ENCODE measurements around the gene C1orf53.
"Not testable (repeated sequence)": the region's sequence is repeated elsewhere in the genome, so short reads cannot be mapped to it uniquely, and the experiment has no call there.

Gene C1orf53

GRCh38 chr1:197939159-197939980, 36.9 kb downstream of the C1orf53 start:
- no CpG with 5 or more reads among the region's 6 CpGs for WGBS (ENCODE audit: insufficient coverage, insufficient read length)
- H3K9me3 ChIP-seq (ENCODE audit: control insufficient read depth, insufficient read depth, low read length); H3K36me3 ChIP-seq (ENCODE audit: control insufficient read depth, insufficient read depth, low read length); DNase-seq (ENCODE audit: low read depth, low spot score); H3K27me3 ChIP-seq (ENCODE audit: control insufficient read depth, insufficient read depth, low read length); H3K4me1 ChIP-seq (ENCODE audit: control insufficient read depth, insufficient read depth, low read length); H3K27ac ChIP-seq (ENCODE audit: low read length); H3K4me3 ChIP-seq (ENCODE audit: low read length): not testable (repeated sequence)

- no CpG with 5 or more reads among the region's 2 CpGs for WGBS (ENCODE audit: insufficient coverage, insufficient read length)
Measured at GRCh38 chr1:197942042-197942441, 39.6 kb downstream of the C1orf53 start.

GRCh38 chr1:197944485-197944884, 42.1 kb downstream of the C1orf53 start:
- Histone ChIP-seq H3K4me3 (ENCODE audit: low read length) (no peak overlapping the region), H3K27me3 (ENCODE audit: control insufficient read depth, insufficient read depth, low read length) (no peaks in the 10 kb centered on the region), H3K27ac (ENCODE audit: low read length) (no peak overlapping the region), H3K36me3 (ENCODE audit: control insufficient read depth, insufficient read depth, low read length) (no peaks in the 10 kb centered on the region), H3K4me1 (ENCODE audit: control insufficient read depth, insufficient read depth, low read length) (no peaks in the 10 kb centered on the region), H3K9me3 (ENCODE audit: control insufficient read depth, insufficient read depth, low read length) (no peaks in the 10 kb centered on the region)
- WGBS (ENCODE audit: insufficient coverage, insufficient read length), result no CpG with 5 or more reads among the region's 4 CpGs
- DNase-seq (ENCODE audit: low read depth, low spot score), result no peak

More at GRCh38 chr1:197942042-197942441, 39.6 kb downstream of the C1orf53 start:
- Histone ChIP-seq H3K36me3 (ENCODE audit: control insufficient read depth, insufficient read depth, low read length) (no peaks in the 10 kb centered on the region), H3K4me1 (ENCODE audit: control insufficient read depth, insufficient read depth, low read length) (no peaks in the 10 kb centered on the region), H3K4me3 (ENCODE audit: low read length) (no peak overlapping the region), H3K9me3 (ENCODE audit: control insufficient read depth, insufficient read depth, low read length) (no peaks in the 10 kb centered on the region), H3K27ac (ENCODE audit: low read length) (no peak overlapping the region), H3K27me3 (ENCODE audit: control insufficient read depth, insufficient read depth, low read length) (no peaks in the 10 kb centered on the region)
- DNase-seq (ENCODE audit: low read depth, low spot score), result no peak

GRCh38 chr1:197948926-197949899, 46.8 kb downstream of the C1orf53 start:
- DNase-seq (ENCODE audit: low read depth, low spot score), result no peak
- H3K27me3 ChIP-seq (ENCODE audit: control insufficient read depth, insufficient read depth, low read length), result no peaks in the 10 kb centered on the region
- no peak overlapping the region for H3K4me3 ChIP-seq (ENCODE audit: low read length)
- H3K27ac ChIP-seq (ENCODE audit: low read length), result no peak overlapping the region
- H3K4me1 ChIP-seq (ENCODE audit: control insufficient read depth, insufficient read depth, low read length), result no peaks in the 10 kb centered on the region
- no peaks in the 10 kb centered on the region for H3K9me3 ChIP-seq (ENCODE audit: control insufficient read depth, insufficient read depth, low read length)
- H3K36me3 ChIP-seq (ENCODE audit: control insufficient read depth, insufficient read depth, low read length), result no peaks in the 10 kb centered on the region
- no CpG with 5 or more reads among the region's 8 CpGs for WGBS (ENCODE audit: insufficient coverage, insufficient read length)

GRCh38 chr1:197951089-197951488, 48.7 kb downstream of the C1orf53 start:
- H3K4me1 ChIP-seq (ENCODE audit: control insufficient read depth, insufficient read depth, low read length), result no peaks in the 10 kb centered on the region
- no peaks in the 10 kb centered on the region for H3K36me3 ChIP-seq (ENCODE audit: control insufficient read depth, insufficient read depth, low read length)
- H3K27me3 ChIP-seq (ENCODE audit: control insufficient read depth, insufficient read depth, low read length), result no peaks in the 10 kb centered on the region
- H3K4me3 ChIP-seq (ENCODE audit: low read length), result no peak overlapping the region
- no peak overlapping the region for H3K27ac ChIP-seq (ENCODE audit: low read length)
- no peaks in the 10 kb centered on the region for H3K9me3 ChIP-seq (ENCODE audit: control insufficient read depth, insufficient read depth, low read length)
- DNase-seq (ENCODE audit: low read depth, low spot score), result no peak

GRCh38 chr1:197951617-197952175, 49.3 kb downstream of the C1orf53 start:
- H3K36me3 ChIP-seq (ENCODE audit: control insufficient read depth, insufficient read depth, low read length), result no peaks in the 10 kb centered on the region
- H3K4me3 ChIP-seq (ENCODE audit: low read length), result no peak overlapping the region
- no peaks in the 10 kb centered on the region for H3K4me1 ChIP-seq (ENCODE audit: control insufficient read depth, insufficient read depth, low read length)
- H3K9me3 ChIP-seq (ENCODE audit: control insufficient read depth, insufficient read depth, low read length), result no peaks in the 10 kb centered on the region
- WGBS (ENCODE audit: insufficient coverage, insufficient read length), result no CpG with 5 or more reads among the region's 5 CpGs
- H3K27me3 ChIP-seq (ENCODE audit: control insufficient read depth, insufficient read depth, low read length), result no peaks in the 10 kb centered on the region
- no peak overlapping the region for H3K27ac ChIP-seq (ENCODE audit: low read length)
- no peak for DNase-seq (ENCODE audit: low read depth, low spot score)

GRCh38 chr1:197953472-197953871, 51.0 kb downstream of the C1orf53 start:
- not testable (repeated sequence) for DNase-seq (ENCODE audit: low read depth, low spot score); H3K27ac ChIP-seq (ENCODE audit: low read length); H3K9me3 ChIP-seq (ENCODE audit: control insufficient read depth, insufficient read depth, low read length); H3K36me3 ChIP-seq (ENCODE audit: control insufficient read depth, insufficient read depth, low read length); H3K27me3 ChIP-seq (ENCODE audit: control insufficient read depth, insufficient read depth, low read length); H3K4me1 ChIP-seq (ENCODE audit: control insufficient read depth, insufficient read depth, low read length); H3K4me3 ChIP-seq (ENCODE audit: low read length)
- WGBS (ENCODE audit: insufficient coverage, insufficient read length), result no CpG with 5 or more reads among the region's 6 CpGs

- WGBS (ENCODE audit: insufficient coverage, insufficient read length), result no CpG with 5 or more reads among the region's 4 CpGs
- Histone ChIP-seq H3K36me3 (ENCODE audit: control insufficient read depth, insufficient read depth, low read length) (no peaks in the 10 kb centered on the region), H3K9me3 (ENCODE audit: control insufficient read depth, insufficient read depth, low read length) (no peaks in the 10 kb centered on the region), H3K4me1 (ENCODE audit: control insufficient read depth, insufficient read depth, low read length) (no peaks in the 10 kb centered on the region), H3K27me3 (ENCODE audit: control insufficient read depth, insufficient read depth, low read length) (no peaks in the 10 kb centered on the region), H3K27ac (ENCODE audit: low read length) (no peak overlapping the region), H3K4me3 (ENCODE audit: low read length) (no peak overlapping the region)
- no peak for DNase-seq (ENCODE audit: low read depth, low spot score)
Measured at GRCh38 chr1:197954718-197955418, 52.4 kb downstream of the C1orf53 start.

GRCh38 chr1:197955486-197956394, 53.3 kb downstream of the C1orf53 start:
- H3K36me3 ChIP-seq (ENCODE audit: control insufficient read depth, insufficient read depth, low read length), result no peaks in the 10 kb centered on the region
- H3K27me3 ChIP-seq (ENCODE audit: control insufficient read depth, insufficient read depth, low read length), result no peaks in the 10 kb centered on the region
- no peak for DNase-seq (ENCODE audit: low read depth, low spot score)
- H3K4me3 ChIP-seq (ENCODE audit: low read length), result no peak overlapping the region
- no peaks in the 10 kb centered on the region for H3K9me3 ChIP-seq (ENCODE audit: control insufficient read depth, insufficient read depth, low read length)
- no peaks in the 10 kb centered on the region for H3K4me1 ChIP-seq (ENCODE audit: control insufficient read depth, insufficient read depth, low read length)
- H3K27ac ChIP-seq (ENCODE audit: low read length), result no peak overlapping the region
- WGBS (ENCODE audit: insufficient coverage, insufficient read length), result no CpG with 5 or more reads among the region's 4 CpGs
